Astrocyte of the cerebellum (primary cell): ENCODE measurements around the gene C15orf62.

Source experiments
- DNase-seq: peaks from one replicate; pipeline ENCODE4 v3.0.0-alpha.2; 2011; ENCODE audit warnings: low read depth
- H3K4me3 ChIP-seq: 2 replicates; pipeline ENCODE4 v1.5.1; 2011; ENCODE audit warnings: mild to moderate bottlenecking, low read depth, low read length, moderate library complexity
- in situ Hi-C: cut with HindIII; loops from 2 replicates; pipeline ENCODE4 v1.10.0; 2017; ENCODE audit warnings: low sequenced_read_pairs
- TF ChIP-seq, protein P1 (sequence below): IDR thresholded peaks from 2 replicates; pipeline ENCODE4 v1.5.1; 2012; ENCODE audit warnings: low read length, low read depth, moderate library complexity, mild to moderate bottlenecking; ENCODE audit errors: missing control alignments

C15orf62 gene

DNA sequence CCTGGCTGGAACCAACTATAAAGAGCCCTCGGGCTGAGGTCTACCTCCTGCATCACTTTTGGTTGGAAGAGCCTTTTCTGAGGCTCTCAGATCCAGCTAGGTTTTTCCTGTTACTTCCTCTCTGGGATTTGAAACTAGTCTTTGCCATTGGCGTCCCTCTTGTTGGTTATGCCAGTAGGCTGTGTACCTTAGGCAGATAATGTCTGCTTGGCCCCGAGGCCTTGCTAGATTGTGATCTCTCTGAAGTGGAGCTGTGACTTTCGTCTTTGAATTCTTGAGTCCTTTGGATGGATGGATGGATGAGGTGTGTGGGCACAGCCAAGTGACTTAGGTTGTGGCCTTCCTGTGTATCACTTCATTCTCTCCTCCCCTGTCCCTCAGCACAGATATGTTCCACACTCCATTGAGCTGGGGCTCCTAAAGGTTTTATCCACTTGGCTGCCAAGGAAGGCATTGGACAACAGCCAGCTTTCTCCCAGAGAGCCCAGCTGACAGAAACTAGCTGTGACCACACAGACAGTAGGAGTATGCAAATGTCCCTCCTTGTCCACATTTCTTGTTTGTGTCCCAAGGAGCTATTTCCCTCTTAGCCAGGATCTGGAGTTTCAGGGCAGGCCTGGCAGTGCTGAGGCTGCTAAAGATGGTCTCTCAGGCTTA, 45.4 kb downstream of the C15orf62 start:
- H3K4me3 ChIP-seq, result no peak overlapping the region
- TF ChIP-seq, protein P1, sequence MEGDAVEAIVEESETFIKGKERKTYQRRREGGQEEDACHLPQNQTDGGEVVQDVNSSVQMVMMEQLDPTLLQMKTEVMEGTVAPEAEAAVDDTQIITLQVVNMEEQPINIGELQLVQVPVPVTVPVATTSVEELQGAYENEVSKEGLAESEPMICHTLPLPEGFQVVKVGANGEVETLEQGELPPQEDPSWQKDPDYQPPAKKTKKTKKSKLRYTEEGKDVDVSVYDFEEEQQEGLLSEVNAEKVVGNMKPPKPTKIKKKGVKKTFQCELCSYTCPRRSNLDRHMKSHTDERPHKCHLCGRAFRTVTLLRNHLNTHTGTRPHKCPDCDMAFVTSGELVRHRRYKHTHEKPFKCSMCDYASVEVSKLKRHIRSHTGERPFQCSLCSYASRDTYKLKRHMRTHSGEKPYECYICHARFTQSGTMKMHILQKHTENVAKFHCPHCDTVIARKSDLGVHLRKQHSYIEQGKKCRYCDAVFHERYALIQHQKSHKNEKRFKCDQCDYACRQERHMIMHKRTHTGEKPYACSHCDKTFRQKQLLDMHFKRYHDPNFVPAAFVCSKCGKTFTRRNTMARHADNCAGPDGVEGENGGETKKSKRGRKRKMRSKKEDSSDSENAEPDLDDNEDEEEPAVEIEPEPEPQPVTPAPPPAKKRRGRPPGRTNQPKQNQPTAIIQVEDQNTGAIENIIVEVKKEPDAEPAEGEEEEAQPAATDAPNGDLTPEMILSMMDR, result no peak
- no peak for DNase-seq
- in situ Hi-C loops, result no loop called here

DNA sequence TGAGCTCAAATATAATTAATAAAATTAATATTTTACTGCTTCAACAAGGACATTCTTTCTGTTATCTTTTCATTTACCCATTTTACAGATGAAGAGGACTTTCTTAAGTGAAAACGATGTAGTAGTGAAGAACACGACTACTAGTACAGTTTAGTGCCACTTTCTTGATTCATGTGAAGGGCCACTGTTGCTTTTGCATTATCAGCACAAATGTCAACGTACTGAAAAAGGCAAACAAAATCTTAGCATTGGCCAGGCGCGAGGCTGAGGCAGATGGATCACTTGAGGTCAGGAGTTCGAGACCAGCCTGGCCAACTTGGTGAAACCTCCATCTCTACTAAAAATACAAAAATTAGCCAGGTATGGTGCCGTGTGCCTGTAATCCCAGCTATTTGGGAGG, 49.3 kb downstream of the C15orf62 start:
- H3K4me3 ChIP-seq, result no peak overlapping the region
- in situ Hi-C loops, result no loop called here
- DNase-seq, result no peak
- TF ChIP-seq, protein P1, result no peak

DNA sequence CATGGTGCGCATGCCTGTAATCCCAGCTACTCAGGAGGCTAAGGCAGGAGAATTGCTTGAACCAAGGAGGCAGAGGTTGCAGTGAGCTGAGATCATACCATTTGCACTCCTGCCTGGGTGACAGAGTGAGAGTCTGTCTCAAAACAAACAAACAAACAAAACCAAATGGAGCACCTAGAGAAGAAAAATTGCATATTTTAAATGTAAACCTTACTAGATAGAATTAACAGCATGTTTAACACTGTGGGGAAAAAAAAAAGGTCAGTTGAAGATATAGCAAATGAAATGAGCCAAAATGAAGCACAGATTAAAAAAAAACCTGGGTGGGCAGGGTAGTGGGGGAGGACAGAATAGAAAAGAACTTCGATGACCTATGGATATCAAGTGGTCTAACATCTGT, 51.4 kb downstream of the C15orf62 start:
- in situ Hi-C loops, result no loop called here
- DNase-seq, result no peak
- TF ChIP-seq, protein P1, result no peak
- H3K4me3 ChIP-seq, result no peak overlapping the region
